Epithelial cell of esophagus (primary cell): ENCODE results near the gene CAV3.
"Not testable (repeated sequence)": the region's sequence is repeated elsewhere in the genome, so short reads cannot be mapped to it uniquely, and the experiment has no call there.

Experiments
- DNase-seq: peaks from one replicate; pipeline ENCODE4 v3.0.0; 2010; ENCODE audit warnings: low read depth
- H3K4me3 ChIP-seq: 2 replicates; pipeline ENCODE4 v1.5.1; 2011; ENCODE audit warnings: mild to moderate bottlenecking, low read length, control low read depth
- TF ChIP-seq, protein P1 (sequence below): IDR thresholded peaks from 2 replicates; pipeline ENCODE4 v1.5.1; 2011; ENCODE audit warnings: low read depth, mild to moderate bottlenecking, low read length, control low read depth, inconsistent platforms; ENCODE audit not compliant: insufficient read depth; ENCODE audit errors: missing control alignments

CAV3 gene

GRCh38 chr3:8712045-8712907 is 21.3 kb upstream of the CAV3 start:
- TF ChIP-seq, protein P1, sequence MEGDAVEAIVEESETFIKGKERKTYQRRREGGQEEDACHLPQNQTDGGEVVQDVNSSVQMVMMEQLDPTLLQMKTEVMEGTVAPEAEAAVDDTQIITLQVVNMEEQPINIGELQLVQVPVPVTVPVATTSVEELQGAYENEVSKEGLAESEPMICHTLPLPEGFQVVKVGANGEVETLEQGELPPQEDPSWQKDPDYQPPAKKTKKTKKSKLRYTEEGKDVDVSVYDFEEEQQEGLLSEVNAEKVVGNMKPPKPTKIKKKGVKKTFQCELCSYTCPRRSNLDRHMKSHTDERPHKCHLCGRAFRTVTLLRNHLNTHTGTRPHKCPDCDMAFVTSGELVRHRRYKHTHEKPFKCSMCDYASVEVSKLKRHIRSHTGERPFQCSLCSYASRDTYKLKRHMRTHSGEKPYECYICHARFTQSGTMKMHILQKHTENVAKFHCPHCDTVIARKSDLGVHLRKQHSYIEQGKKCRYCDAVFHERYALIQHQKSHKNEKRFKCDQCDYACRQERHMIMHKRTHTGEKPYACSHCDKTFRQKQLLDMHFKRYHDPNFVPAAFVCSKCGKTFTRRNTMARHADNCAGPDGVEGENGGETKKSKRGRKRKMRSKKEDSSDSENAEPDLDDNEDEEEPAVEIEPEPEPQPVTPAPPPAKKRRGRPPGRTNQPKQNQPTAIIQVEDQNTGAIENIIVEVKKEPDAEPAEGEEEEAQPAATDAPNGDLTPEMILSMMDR: no peak
- DNase-seq: peak; percentile 60
- H3K4me3 ChIP-seq: no peak overlapping the region

DNA sequence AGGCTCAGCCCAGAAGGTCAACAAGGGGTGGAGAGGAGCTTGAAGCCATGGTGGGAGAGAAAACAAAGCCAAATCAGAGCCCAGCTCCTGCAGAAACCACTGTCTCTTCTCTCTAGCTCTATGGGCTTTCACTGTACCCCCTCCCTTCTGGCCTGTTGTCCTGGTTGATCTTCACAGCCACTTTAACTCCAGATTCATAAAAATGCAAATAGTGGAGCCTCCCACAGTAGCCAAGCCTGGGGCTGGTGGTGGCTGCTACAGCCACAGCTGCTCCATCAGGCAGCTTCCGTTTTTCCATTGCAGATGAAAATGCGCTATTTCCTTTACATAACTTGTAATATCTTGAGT is 20.7 kb upstream of the CAV3 start:
- DNase-seq: no peak
- TF ChIP-seq, protein P1: no peak
- H3K4me3 ChIP-seq: no peak overlapping the region

GRCh38 chr3:8713901-8714759 is 19.5 kb upstream of the CAV3 start:
- DNase-seq: peak; percentile 14
- no peak overlapping the region for H3K4me3 ChIP-seq

DNA sequence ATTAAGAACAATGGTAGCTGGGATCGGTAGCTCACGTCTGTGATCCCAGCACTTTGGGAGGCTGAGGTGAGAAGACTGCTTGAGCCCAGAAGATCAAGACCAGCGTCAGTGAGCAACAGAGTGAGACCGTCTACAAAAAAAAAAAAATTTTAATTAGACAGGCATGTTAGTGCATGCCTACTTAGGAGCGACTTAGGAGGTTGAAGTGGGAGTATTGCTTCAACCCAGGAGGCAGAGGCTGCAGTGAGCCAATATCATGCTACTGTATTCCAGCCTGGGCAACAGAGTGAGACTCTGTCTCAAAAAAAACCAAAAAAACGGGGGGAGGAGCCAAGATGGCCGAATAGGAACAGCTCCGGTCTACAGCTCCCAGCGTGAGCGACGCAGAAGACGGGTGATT is 17.8 kb upstream of the CAV3 start:
- not testable (repeated sequence) for H3K4me3 ChIP-seq
- DNase-seq: peak; percentile 78

More at GRCh38 chr3:8713901-8714759, 19.5 kb upstream of the CAV3 start:
- TF ChIP-seq, protein P1: peak; percentile 30

DNA sequence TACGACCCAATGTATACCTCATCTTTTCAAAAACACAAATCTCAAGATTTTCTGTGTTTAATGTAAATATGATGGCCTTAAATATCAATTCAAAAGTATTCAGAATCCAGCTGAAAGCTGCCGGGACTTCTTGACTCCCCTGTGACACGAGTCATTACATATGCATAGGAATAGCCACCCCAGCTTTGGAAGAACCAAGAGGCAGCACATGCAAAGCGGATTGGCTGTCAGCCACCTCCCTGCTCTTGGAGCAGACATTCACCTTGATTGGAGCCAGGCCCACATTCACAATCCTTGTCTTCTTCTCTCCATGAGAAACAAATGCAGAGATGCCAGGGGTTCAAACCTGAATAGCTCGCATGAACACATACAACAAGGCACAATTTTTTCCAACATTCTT is 10.8 kb upstream of the CAV3 start:
- TF ChIP-seq, protein P1: no peak
- no peak for DNase-seq
- H3K4me3 ChIP-seq: no peak overlapping the region

DNA sequence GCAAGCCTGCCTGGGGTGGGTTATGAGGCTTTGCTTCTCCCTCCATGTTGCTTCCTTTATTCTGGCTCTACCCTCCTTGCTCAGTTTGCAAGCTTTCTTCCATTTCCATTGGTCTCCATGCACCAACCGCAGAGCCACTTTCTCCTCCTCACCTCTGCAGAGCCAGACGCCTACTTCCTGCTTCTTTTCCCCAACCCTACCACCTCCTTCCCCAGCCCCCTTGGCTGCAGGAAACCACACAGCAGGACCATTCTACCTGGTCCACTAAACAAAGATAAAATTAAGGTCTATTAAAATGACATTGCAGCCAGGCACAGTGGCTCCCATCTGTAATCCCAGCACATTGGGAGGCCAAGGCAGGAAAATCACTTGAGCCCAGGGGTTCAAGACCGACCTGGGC is 10.0 kb upstream of the CAV3 start:
- H3K4me3 ChIP-seq: no peak overlapping the region
- DNase-seq: no peak
- TF ChIP-seq, protein P1: no peak

- peak; percentile 72 for DNase-seq
- H3K4me3 ChIP-seq: no peak overlapping the region
- TF ChIP-seq, protein P1: no peak
These were observed 9.4 kb upstream of the CAV3 start for GRCh38 chr3:8724108-8724752.
